OCI-LY1 (cell line): Measurements from ENCODE around the gene SPRR2B.

Experiments used
- CTCF ChIP-seq: fragments of 200-600 bp; sonication (generic), shearing (Covaris generic); IDR thresholded peaks from 2 replicates; pipeline ENCODE4 v1.5.1; 2017; ENCODE audit warnings: mild to moderate bottlenecking, antibody characterized with exemption, low read length, moderate library complexity, mixed read lengths
- EZH2 ChIP-seq: fragments of 200-600 bp; sonication (generic), shearing (Covaris generic); IDR thresholded peaks from 2 replicates; pipeline ENCODE4 v1.8.0; 2017; ENCODE audit warnings: borderline replicate concordance, mixed run types, mild to moderate bottlenecking, antibody characterized with exemption, low read length, moderate library complexity, mixed read lengths

GRCh38 chr1:153024413-153024812 is 47.0 kb downstream of the SPRR2B start:
- no peak for TF ChIP-seq EZH2
- no peak for TF ChIP-seq CTCF
